OCI-LY3 (cell line): ENCODE measurements around the gene TTI1.

Source experiments
- CTCF ChIP-seq: fragments of 200-600, 300-600 bp; sonication (generic); IDR thresholded peaks from 2 replicates; pipeline ENCODE4 v1.5.1; 2014; ENCODE audit warnings: antibody characterized with exemption, low read length, low read depth
- EZH2phosphoT487 ChIP-seq: fragments of 200-600 bp; shearing (Covaris generic); IDR thresholded peaks from 2 replicates; pipeline ENCODE4 v1.6.1; 2018; ENCODE audit warnings: antibody characterized with exemption, mixed run types, low read depth

DNA sequence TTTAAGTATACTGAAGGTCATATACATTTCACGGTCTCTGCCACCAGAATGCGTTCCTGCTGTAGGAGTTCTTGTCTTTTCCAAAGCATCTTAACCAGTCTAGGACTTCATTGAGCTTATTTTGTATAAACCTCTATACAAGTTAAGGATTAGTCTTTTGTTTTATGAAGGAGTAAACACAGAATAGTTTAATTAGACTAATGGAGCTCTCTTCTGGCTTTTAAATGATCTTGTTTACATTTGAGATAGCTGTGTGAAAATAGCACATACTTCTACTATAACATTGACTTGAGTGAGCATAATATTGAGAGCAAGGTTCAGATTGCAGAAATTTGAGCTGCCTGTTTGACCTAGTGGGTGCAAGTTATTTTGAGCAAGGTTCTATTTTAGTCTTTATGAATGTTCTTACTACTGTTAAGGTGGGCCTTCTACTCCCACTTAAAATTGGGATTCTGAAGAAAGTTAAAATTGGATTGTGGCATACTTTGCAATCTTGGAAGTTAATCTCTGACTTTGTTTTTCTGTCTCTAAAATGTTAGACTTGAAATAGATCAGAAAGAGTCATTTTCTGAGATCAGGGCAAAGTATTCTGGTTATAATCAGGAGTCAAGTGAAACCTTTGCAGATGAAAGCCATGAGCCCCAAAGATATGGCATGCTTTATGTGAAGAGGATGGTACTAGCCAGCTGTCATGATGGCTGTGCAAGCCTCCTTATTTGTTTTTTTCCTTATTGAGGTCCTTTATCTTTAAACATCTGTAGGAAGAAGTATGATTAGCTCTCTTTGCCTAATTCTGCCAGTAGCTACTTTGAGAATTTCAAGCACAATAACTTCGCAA, 42.1 kb upstream of the TTI1 start:
- TF ChIP-seq CTCF: no peak
- no peak for TF ChIP-seq EZH2phosphoT487
